Uterus (tissue), 4 donors: ENCODE results near the gene IDUA. TPM values are rescaled to one million over a fixed set of nuclear protein-coding genes. Genes with fewer than 3 reads are reported as not detected.
A peak's percentile ranks its signal among the peaks of the same experiment; 100 is the strongest.

ENCODE experiments used
- DNase-seq, 2 donors: peaks; one replicate each; pipeline ENCODE4 v3.0.0-alpha.2; 2019 to 2020
- H3K27ac ChIP-seq, 2 donors: fragments of 200-600 bp; sonication (generic); 1 replicate in 1 of 2; 2 replicates in 1 of 2; pipeline ENCODE4 v1.5.1; 2016 to 2018
- H3K27me3 ChIP-seq, 2 donors: fragments of 200-600 bp; sonication (generic); one replicate each; pipeline ENCODE4 v1.5.1; 2018 to 2019; ENCODE audit warnings: control low read depth in 1 of 2
- H3K36me3 ChIP-seq, 2 donors: fragments of 200-600 bp; sonication (generic); one replicate each; pipeline ENCODE4 v1.5.1; 2019; ENCODE audit warnings: control low read depth in 1 of 2
- H3K4me1 ChIP-seq, 2 donors: fragments of 200-600 bp; sonication (generic); one replicate each; pipeline ENCODE4 v1.5.1; 2018 to 2019; ENCODE audit warnings: control low read depth in 1 of 2
- H3K4me3 ChIP-seq, 2 donors: fragments of 200-600 bp; sonication (generic); 1 replicate in 1 of 2; 2 replicates in 1 of 2; pipeline ENCODE4 v1.5.1; 2018 to 2019; ENCODE audit warnings: mild to moderate bottlenecking in 1 of 2
- H3K9me3 ChIP-seq, 2 donors: fragments of 200-600 bp; sonication (generic); one replicate each; pipeline ENCODE4 v1.5.1; 2019; ENCODE audit warnings: control low read depth in 1 of 2
- POLR2A ChIP-seq, 2 donors: fragments of 450-650 bp; IDR thresholded peaks; one replicate each; pipeline ENCODE4 v1.6.1; 2016; ENCODE audit warnings: antibody characterized with exemption in 2 of 2, mild to moderate bottlenecking in 1 of 2, moderate library complexity in 1 of 2
- intact Hi-C: fragments of 100-400 bp; cut with DNase I; formaldehyde crosslinking; loops from one replicate; pipeline ENCODE4 v1.15.1; 2023; ENCODE audit warnings: low total_unique reads
- total RNA-seq, 4 donors: library from RNA; depleted of rRNA in 3 of 4; stranded (reverse); fragments of >200 nt in 3 of 4; gene quantifications; one replicate each; pipeline versions ENCODE4 v1.1.0 to v1.2.4, GENCODE V29; 2014 to 2023
- TF ChIP-seq, protein P1 (sequence below), 4 experiments: fragments of 200-600 bp in 2 of 4; fragments of 450-650 bp in 2 of 4; sonication (generic) in 2 of 4; IDR thresholded peaks; one replicate each; pipeline ENCODE4 v1.5.1; 2016 to 2019; ENCODE audit warnings: antibody characterized with exemption in 4 of 4, mild to moderate bottlenecking in 2 of 4, moderate library complexity in 1 of 4
- donor health status: DM: yes; HTN: yes; CAD: no.

The IDUA gene
- total RNA-seq, 4 donors from 2014 or later = 2.8 to 45.8 (median 9.9) TPM

GRCh38 chr4:1041147-1041935 lies 54.5 kb downstream of the IDUA start:
- no peaks in the 10 kb centered on the region for H3K9me3 ChIP-seq
- H3K4me3 ChIP-seq = no peak overlapping the region
- DNase-seq = no peak
- TF ChIP-seq, protein P1, sequence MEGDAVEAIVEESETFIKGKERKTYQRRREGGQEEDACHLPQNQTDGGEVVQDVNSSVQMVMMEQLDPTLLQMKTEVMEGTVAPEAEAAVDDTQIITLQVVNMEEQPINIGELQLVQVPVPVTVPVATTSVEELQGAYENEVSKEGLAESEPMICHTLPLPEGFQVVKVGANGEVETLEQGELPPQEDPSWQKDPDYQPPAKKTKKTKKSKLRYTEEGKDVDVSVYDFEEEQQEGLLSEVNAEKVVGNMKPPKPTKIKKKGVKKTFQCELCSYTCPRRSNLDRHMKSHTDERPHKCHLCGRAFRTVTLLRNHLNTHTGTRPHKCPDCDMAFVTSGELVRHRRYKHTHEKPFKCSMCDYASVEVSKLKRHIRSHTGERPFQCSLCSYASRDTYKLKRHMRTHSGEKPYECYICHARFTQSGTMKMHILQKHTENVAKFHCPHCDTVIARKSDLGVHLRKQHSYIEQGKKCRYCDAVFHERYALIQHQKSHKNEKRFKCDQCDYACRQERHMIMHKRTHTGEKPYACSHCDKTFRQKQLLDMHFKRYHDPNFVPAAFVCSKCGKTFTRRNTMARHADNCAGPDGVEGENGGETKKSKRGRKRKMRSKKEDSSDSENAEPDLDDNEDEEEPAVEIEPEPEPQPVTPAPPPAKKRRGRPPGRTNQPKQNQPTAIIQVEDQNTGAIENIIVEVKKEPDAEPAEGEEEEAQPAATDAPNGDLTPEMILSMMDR (IDR thresholded peaks at IDR 0.05) = no peak
- no peak for TF ChIP-seq POLR2A (IDR thresholded peaks at IDR 0.05)
- peak overlapping the region in 1 of 2 donors; percentile 24 for H3K27ac ChIP-seq
- peaks cover 4 to 9% of the 10 kb centered on the region in 2 donors for H3K4me1 ChIP-seq
- H3K36me3 ChIP-seq = no peaks in the 10 kb centered on the region
- intact Hi-C loops = no loop called here
- H3K27me3 ChIP-seq = no peaks in the 10 kb centered on the region

DNA sequence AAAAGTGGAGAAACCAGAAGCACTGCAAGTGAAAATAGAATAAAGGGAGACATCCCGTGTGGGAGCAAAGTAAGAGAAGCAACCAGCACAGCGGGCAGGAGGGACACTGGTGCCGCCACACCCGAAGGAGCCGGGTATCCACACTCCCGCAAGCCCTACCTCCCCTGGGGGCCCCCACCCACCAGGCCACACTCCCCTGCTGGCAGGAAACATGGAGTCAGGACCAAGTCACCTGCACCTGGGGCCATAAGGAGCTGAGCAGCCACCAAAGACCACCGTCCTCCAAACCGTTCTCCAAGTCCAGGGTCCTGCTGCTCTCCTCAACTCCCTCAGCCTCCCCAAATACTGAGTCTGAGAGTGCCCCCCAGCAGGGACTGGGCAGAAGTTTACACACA lies 55.1 kb downstream of the IDUA start:
- Histone ChIP-seq H3K27ac (peak overlapping the region in 1 of 2 donors; percentile 24), H3K4me1 (peaks cover 4 to 9% of the 10 kb centered on the region in 2 donors), H3K36me3 (no peaks in the 10 kb centered on the region), H3K4me3 (no peak overlapping the region), H3K9me3 (no peaks in the 10 kb centered on the region), H3K27me3 (no peaks in the 10 kb centered on the region)
- TF ChIP-seq, protein P1 (IDR thresholded peaks at IDR 0.05) = no peak
- TF ChIP-seq POLR2A (IDR thresholded peaks at IDR 0.05) = no peak
- intact Hi-C loops = no loop called here
- no peak for DNase-seq

DNA sequence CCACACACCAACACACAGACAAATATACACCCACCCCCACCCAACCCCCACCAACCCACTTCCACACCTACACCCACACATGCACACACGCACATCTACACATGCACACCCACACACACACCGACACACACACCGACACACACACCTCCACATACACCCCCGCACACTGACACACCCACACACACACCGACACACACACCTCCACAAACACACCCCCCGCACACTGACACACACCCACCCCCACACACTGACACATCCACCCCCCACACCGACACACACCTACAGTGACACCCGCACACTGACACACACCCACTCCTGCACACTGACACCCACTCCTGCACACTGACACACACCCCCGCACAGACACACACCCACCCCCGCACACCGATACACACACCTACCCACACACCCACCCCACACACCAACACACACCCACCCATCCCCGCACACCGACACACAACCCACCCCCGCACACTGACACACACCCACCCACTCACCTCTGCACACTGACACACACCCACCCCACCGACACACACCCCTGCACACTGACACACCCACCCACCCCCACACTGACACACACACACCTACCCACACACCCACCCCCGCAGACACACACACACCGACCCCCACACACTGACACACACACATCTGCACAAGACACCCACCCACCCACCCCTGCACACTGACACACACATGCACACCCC lies 55.7 kb downstream of the IDUA start:
- Histone ChIP-seq H3K4me3 (no peak overlapping the region), H3K9me3 (no peaks in the 10 kb centered on the region), H3K36me3 (no peaks in the 10 kb centered on the region), H3K4me1 (peaks cover 4 to 9% of the 10 kb centered on the region in 2 donors), H3K27me3 (no peaks in the 10 kb centered on the region), H3K27ac (no peak overlapping the region)
- DNase-seq = no peak
- intact Hi-C loops = no loop called here
- no peak for TF ChIP-seq POLR2A (IDR thresholded peaks at IDR 0.05)
- TF ChIP-seq, protein P1 (IDR thresholded peaks at IDR 0.05) = no peak

DNA sequence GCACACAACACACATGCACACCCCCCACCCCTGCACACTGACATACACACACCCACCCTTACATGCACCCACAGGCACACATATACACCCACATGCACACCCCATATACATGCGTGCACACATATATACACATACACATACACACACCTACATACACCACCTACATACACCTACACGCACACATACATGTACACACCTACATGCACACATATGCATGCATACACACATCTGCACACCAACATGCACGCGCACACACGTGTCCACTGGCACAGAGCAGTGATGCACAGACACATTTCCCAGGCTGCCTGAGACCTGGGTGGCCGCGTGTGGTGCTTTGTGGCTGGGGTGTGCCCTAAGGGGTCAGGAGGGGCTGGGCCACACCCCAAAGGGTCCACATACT lies 56.3 kb downstream of the IDUA start:
- Histone ChIP-seq H3K36me3 (no peaks in the 10 kb centered on the region), H3K27me3 (no peaks in the 10 kb centered on the region), H3K9me3 (no peaks in the 10 kb centered on the region), H3K27ac (no peak overlapping the region), H3K4me1 (peaks cover 4 to 9% of the 10 kb centered on the region in 2 donors), H3K4me3 (no peak overlapping the region)
- no peak for DNase-seq
- intact Hi-C loops = no loop called here
- TF ChIP-seq, protein P1 (IDR thresholded peaks at IDR 0.05) = no peak
- no peak for TF ChIP-seq POLR2A (IDR thresholded peaks at IDR 0.05)
